Muscle layer of duodenum (tissue), 2 donors: ENCODE data around the gene COL19A1.
"Not testable (repeated sequence)": the region's sequence is repeated elsewhere in the genome, so short reads cannot be mapped to it uniquely, and the experiment has no call there.

Experiments
- H3K27ac ChIP-seq: one replicate; pipeline ENCODE4 v1.7.0; 2013; ENCODE audit warnings: mild to moderate bottlenecking, low read length
- H3K27me3 ChIP-seq: one replicate; pipeline ENCODE4 v1.7.0; 2013; ENCODE audit warnings: low read depth, mild to moderate bottlenecking, control low read depth, low read length
- H3K36me3 ChIP-seq, 2 donors: one replicate each; pipeline ENCODE4 v1.7.0; 2013; ENCODE audit warnings: low read length in 2 of 2, control low read depth in 1 of 2, mild to moderate bottlenecking in 1 of 2; ENCODE audit not compliant: insufficient read depth in 2 of 2, control insufficient read depth in 1 of 2
- H3K4me1 ChIP-seq, 2 donors: one replicate each; pipeline ENCODE4 v1.7.0; 2013; ENCODE audit warnings: low read length in 2 of 2, mild to moderate bottlenecking in 2 of 2, control low read depth in 1 of 2, moderate library complexity in 1 of 2; ENCODE audit not compliant: insufficient read depth in 2 of 2, control insufficient read depth in 1 of 2
- H3K4me3 ChIP-seq, 2 donors: one replicate each; pipeline ENCODE4 v1.7.0; 2013; ENCODE audit warnings: low read length in 2 of 2, low read depth in 1 of 2, mild to moderate bottlenecking in 1 of 2
- H3K9me3 ChIP-seq, 2 donors: one replicate each; pipeline ENCODE4 v1.7.0; 2013; ENCODE audit warnings: low read length in 2 of 2, control low read depth in 1 of 2, mild to moderate bottlenecking in 1 of 2; ENCODE audit not compliant: control insufficient read depth in 1 of 2
- donor health status: healthy.

The COL19A1 gene

DNA sequence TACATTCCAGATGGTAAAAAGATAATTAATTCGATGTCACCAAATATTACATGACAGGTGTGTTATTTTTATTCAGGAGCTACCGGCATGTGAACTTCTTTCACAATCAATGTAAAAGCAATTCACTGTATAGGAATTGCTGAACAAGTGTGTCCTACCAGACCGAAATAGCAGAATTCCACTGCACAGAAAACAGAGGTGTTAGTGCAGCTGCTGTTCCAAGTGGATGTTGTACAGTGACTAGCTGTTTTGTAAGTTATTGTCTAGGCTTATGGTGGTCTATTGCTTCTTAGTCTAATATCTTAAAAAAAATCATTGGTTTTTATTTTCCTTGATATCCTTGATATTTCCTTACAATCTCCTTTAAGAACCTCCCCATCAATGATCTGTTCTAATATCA, 107.4 kb downstream of the COL19A1 start:
- H3K9me3 ChIP-seq, result no peaks in the 10 kb centered on the region
- no peaks in the 10 kb centered on the region for H3K36me3 ChIP-seq
- no peak overlapping the region for H3K27ac ChIP-seq
- no peaks in the 10 kb centered on the region for H3K27me3 ChIP-seq
- no peak overlapping the region for H3K4me3 ChIP-seq
- H3K4me1 ChIP-seq, result no peaks in the 10 kb centered on the region

DNA sequence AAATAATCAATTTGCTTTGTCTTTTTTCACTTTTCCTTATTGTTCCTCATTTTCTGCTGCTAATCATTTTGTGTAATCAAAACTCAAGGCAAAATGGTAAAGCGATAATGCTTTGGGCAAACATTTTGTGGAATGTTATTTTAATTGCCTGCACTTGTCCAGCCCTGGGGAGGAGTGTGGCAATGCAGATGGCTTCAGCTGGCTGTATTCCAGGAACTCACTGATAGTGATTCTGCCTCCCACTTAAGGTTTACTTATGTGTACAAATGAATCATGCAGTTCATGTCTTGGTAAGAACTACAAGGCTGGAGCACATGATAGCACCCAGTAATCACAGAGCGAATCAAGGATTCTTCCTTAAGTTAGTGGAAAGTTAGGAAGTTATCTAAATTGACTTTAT, 107.8 kb downstream of the COL19A1 start:
- H3K4me1 ChIP-seq, result no peaks in the 10 kb centered on the region
- no peaks in the 10 kb centered on the region for H3K9me3 ChIP-seq
- no peak overlapping the region for H3K4me3 ChIP-seq
- H3K27ac ChIP-seq, result no peak overlapping the region
- H3K27me3 ChIP-seq, result no peaks in the 10 kb centered on the region
- H3K36me3 ChIP-seq, result no peaks in the 10 kb centered on the region

DNA sequence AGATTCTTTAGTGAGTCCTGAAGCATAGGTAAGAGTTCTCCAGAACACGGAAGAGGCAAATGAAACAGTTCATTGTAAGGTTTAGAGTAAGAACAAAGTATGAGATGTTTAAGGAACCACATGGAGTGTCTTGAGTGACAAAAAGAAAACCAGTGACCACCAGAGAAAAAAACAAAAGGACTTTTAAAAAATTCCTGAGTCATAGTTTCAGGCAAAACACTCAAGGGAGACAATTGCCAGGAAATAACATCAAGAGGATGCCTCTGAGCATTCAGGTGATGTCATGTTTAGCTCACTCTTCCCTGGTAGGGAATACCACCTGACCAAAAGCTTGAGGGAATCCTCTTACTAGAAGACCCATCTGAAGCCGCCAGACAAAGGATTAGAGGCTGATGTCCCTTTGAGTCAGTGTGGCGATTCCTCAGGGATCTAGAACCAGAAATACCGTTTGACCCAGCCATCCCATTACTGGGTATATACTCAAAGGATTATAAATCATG, 110.3 kb downstream of the COL19A1 start:
- H3K4me3 ChIP-seq, result no peak overlapping the region

DNA sequence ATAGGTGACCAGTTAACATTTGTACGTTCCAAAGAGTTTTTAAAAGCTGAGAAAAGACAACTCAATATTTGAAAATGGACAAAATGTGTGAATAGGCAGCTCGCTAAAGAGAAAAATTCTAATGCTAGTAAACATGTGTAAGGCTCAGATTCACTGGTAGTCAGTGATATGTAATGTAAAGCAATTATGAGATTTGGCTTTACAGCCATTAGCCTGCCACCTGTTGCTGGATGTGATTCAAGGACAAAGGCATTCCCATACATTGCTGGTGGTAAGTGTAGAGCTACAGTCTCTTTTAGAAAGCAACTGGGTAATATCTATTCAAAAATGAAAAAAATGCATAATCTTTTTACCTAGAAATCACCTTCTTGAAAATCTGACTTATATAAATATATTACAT, 114.3 kb downstream of the COL19A1 start:
- H3K27ac ChIP-seq, result no peak overlapping the region
- H3K4me1 ChIP-seq, result no peaks in the 10 kb centered on the region
- no peaks in the 10 kb centered on the region for H3K27me3 ChIP-seq
- H3K36me3 ChIP-seq, result no peaks in the 10 kb centered on the region
- H3K4me3 ChIP-seq, result no peak overlapping the region
- no peaks in the 10 kb centered on the region for H3K9me3 ChIP-seq

More for the DNA sequence above, 110.3 kb downstream of the COL19A1 start:
- Histone ChIP-seq H3K27ac (no peak overlapping the region), H3K9me3 (no peaks in the 10 kb centered on the region), H3K36me3 (no peaks in the 10 kb centered on the region), H3K4me1 (no peaks in the 10 kb centered on the region), H3K27me3 (no peaks in the 10 kb centered on the region)

DNA sequence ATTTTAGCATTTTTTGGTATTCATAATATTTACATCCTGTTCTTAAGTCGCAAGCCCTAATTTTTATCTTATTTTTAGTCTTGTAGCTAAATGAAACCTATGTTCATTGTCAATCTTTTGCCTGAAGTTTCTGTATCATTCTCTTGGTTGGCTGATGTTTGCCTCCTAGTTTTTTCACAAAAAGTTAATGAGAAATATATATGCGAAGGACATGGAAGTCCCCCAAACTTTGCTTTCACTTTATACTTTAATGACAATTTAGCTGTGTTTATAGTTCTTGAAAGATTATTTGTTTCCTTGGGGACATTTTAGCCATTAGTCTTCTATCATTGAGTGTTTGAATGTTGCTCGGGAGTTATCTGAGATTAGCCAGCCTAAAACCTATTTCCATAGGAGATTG, 118.2 kb downstream of the COL19A1 start:
- H3K4me3 ChIP-seq, result no peak overlapping the region
- no peaks in the 10 kb centered on the region for H3K4me1 ChIP-seq
- H3K9me3 ChIP-seq, result no peaks in the 10 kb centered on the region
- H3K27ac ChIP-seq, result no peak overlapping the region
- no peaks in the 10 kb centered on the region for H3K36me3 ChIP-seq
- H3K27me3 ChIP-seq, result no peaks in the 10 kb centered on the region

DNA sequence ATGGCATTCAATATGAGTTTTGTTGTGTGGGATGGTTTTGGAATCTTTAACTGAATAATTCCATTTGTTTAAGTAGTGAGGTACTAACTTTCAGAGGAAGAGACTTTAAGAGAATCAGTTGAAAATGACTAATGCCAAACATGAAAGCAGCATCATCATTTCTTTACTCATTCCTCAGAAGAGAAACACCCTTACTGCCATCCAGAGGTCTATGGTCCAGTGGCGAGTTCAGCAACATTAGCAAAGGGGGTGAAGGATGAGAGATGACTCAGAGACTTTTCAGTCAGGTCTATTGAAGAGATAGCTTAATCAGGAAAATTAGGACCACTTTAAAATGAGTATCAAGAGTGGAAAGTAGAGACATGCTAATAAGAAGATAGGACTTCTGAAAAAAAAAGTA, 118.8 kb downstream of the COL19A1 start:
- Histone ChIP-seq H3K27me3 (no peaks in the 10 kb centered on the region), H3K27ac (no peak overlapping the region), H3K9me3 (no peaks in the 10 kb centered on the region), H3K4me3 (no peak overlapping the region), H3K36me3 (no peaks in the 10 kb centered on the region), H3K4me1 (no peaks in the 10 kb centered on the region)

DNA sequence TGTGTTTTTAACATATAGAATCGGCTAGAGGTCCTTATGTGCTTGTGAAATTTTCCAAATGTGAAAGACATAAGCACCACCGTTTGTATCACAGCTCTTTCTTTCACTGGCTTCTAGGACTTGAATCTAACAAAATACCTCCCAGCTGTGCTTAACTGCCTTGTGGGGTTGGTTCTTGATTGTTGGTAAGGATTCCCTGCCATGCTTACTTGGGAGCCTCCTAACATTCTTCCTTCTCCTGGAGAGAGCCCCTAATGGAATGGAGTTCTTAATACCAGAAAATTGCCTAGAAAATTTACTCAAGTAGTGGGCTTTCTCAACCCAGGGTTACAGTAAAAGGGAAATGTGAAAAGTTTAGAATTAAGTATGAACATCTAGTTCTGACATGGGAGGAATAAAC, 121.2 kb downstream of the COL19A1 start:
- Histone ChIP-seq H3K4me3 (no peak overlapping the region), H3K9me3 (no peaks in the 10 kb centered on the region), H3K27ac (no peak overlapping the region), H3K4me1 (no peaks in the 10 kb centered on the region), H3K27me3 (no peaks in the 10 kb centered on the region), H3K36me3 (no peaks in the 10 kb centered on the region)

DNA sequence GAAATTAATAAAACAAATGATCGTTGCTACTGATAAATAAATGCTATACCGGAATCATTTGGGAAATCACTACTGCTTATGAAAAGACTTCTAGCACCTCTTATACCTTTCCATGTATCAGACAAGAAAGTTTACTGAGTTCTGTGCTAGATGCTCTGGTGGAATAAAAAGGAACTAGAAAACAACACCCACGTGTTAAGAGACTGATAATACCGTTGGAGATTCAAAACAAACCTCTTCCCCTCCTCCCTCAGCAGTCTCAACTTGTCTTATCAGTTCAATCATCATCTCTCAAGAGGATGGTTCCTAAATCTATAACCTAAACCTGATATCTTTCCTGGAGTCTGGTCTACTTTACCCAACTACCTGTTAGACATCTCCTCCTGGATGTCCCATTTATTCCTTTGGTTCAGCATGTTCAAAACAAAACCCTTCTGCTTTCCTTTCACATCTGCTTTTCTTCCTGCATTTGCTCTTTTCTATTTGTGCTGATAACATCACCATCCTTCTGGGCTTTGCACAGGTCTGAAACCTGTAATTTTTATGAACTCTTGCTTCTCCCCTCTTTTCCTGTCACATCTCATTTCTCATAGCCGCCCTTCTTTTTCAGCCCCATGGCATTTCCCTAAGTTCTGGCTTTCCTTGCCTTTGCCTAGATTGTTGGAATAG, 122.2 kb downstream of the COL19A1 start:
- H3K4me3 ChIP-seq, result no peak overlapping the region
- no peaks in the 10 kb centered on the region for H3K9me3 ChIP-seq
- no peak overlapping the region for H3K27ac ChIP-seq
- H3K27me3 ChIP-seq, result no peaks in the 10 kb centered on the region
- no peaks in the 10 kb centered on the region for H3K36me3 ChIP-seq
- H3K4me1 ChIP-seq, result no peaks in the 10 kb centered on the region

DNA sequence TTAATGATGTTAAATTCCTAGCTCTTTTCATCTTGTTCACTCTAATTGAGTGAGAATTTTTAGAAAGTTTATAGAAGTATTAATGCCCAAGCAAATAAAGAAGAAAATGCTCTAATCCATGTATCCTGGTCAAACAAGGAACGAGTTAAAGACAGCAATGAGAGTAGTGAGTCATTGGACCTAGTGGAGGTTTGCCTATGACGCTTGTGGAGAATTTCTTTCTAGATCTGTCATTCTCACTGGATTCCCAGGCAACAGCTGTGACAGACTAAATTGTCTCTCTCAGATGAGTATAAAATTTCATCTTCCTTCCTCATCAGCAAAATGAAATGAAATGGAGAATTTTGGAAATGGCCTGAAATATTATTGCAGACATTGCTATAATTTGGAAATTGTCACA, 127.9 kb downstream of the COL19A1 start:
- Histone ChIP-seq H3K27ac (no peak overlapping the region), H3K9me3 (no peaks in the 10 kb centered on the region), H3K4me1 (no peaks in the 10 kb centered on the region), H3K36me3 (no peaks in the 10 kb centered on the region), H3K27me3 (no peaks in the 10 kb centered on the region), H3K4me3 (no peak overlapping the region)

DNA sequence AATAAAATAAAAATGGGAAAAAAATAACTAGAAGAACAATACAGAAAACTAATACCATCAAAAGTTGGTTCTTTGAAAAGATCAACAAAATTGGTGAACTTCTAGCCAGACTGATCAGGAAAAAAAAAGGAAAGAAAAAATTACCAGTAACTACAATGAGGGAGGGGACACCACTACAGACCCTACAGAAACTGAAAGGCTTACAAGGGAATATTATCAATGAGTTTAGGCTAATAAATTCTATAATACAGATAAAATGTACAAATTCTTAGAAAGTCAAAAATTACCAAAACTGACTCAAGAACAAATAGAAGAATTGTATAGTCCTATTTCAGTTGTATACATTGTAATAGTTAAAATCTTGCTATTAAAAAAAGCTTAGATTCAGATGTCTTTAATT, 141.8 kb downstream of the COL19A1 start:
- H3K9me3 ChIP-seq, result no peaks in the 10 kb centered on the region

DNA sequence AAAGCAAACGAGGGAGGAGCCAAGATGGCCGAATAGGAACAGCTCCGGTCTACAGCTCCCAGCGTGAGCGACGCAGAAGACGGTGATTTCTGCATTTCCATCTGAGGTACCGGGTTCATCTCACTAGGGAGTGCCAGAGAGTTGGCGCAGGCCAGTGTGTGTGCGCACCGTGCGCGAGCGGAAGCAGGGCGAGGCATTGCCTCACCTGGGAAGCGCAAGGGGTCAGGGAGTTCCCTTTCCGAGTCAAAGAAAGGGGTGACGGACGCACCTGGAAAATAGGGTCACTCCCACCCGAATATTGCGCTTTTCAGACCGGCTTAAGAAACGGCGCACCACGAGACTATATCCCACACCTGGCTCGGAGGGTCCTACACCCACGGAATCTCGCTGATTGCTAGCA, 144.0 kb downstream of the COL19A1 start:
- H3K4me3 ChIP-seq, H3K27ac ChIP-seq, H3K9me3 ChIP-seq, H3K27me3 ChIP-seq, H3K36me3 ChIP-seq, H3K4me1 ChIP-seq: not testable (repeated sequence)

More for the DNA sequence above, 141.8 kb downstream of the COL19A1 start:
- no peaks in the 10 kb centered on the region for H3K27me3 ChIP-seq
- H3K4me3 ChIP-seq, result no peak overlapping the region
- no peaks in the 10 kb centered on the region for H3K36me3 ChIP-seq
- H3K27ac ChIP-seq, result no peak overlapping the region
- no peaks in the 10 kb centered on the region for H3K4me1 ChIP-seq

DNA sequence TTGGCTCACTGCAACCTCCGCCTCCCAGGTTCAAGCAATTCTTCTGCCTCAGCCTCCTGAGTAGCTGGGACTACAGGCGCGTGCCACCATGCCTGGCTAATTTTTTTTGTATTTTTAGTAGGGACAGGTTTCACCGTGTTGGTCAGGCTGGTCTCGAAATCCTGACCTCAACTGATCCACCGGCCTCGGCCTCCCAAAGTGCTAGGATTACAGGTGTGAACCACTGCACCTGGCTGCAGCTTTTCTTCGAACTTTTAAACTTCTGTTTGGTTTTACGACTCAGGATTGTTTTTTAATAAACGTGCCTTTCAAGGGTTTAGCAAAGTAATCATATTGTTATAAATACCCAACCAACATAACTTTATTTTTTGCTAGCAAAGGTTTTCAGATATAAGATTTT, 156.8 kb downstream of the COL19A1 start:
- H3K4me3 ChIP-seq, H3K4me1 ChIP-seq, H3K9me3 ChIP-seq, H3K27ac ChIP-seq, H3K27me3 ChIP-seq, H3K36me3 ChIP-seq: not testable (repeated sequence)
